K562 (cell line): ENCODE measurements around the gene EBI3. TPM values are rescaled to one million over a fixed set of nuclear protein-coding genes. Genes with fewer than 3 reads are reported as not detected.

Source experiments
- EP300 ChIP-seq: IDR thresholded peaks from 2 replicates; pipeline ENCODE4 v1.6.1; 2012; ENCODE audit warnings: low read length, improper control_type of control experiment
- HMGN3 ChIP-seq: IDR thresholded peaks from 2 replicates; pipeline ENCODE4 v1.6.1; 2011; ENCODE audit warnings: borderline replicate concordance, low read depth, mild to moderate bottlenecking, mixed read lengths, low read length; ENCODE audit not compliant: insufficient read length; ENCODE audit errors: extremely low read depth
- KAT8 ChIP-seq: fragments of 450-650 bp; IDR thresholded peaks from 2 replicates; pipeline ENCODE4 v1.6.1; 2016; ENCODE audit warnings: low read depth, mild to moderate bottlenecking
- KDM4B ChIP-seq, 2 experiments: fragments of 450-650 bp in 1 of 2; sonication (generic) in 1 of 2; IDR thresholded peaks; 2 replicates each; pipeline ENCODE4 v1.6.1; 2016 to 2017; ENCODE audit warnings: borderline replicate concordance in 2 of 2, antibody characterized with exemption in 1 of 2, low read depth in 1 of 2, mild to moderate bottlenecking in 1 of 2
- NCOR1 ChIP-seq: fragments of 450-650 bp; IDR thresholded peaks from 2 replicates; pipeline ENCODE4 v1.6.1; 2016; ENCODE audit warnings: mild to moderate bottlenecking, moderate library complexity
- PREB ChIP-seq: sonication (generic); formaldehyde crosslinking; IDR thresholded peaks from 2 replicates; pipeline ENCODE4 v1.8.1; 2023; ENCODE audit warnings: mild to moderate bottlenecking, missing genetic modification reagents
- SFPQ ChIP-seq: fragments of 200-400 bp; formaldehyde crosslinking; IDR thresholded peaks from 2 replicates; pipeline ENCODE4 v1.6.1; 2017; ENCODE audit warnings: mild to moderate bottlenecking, low read depth, low read length, moderate library complexity
- SMARCE1 ChIP-seq: fragments of 450-650 bp; IDR thresholded peaks from 2 replicates; pipeline ENCODE4 v1.7.1; 2016; ENCODE audit warnings: mild to moderate bottlenecking
- TOE1 ChIP-seq, 2 experiments: fragments of 450-650 bp in 1 of 2; sonication (generic) in 1 of 2; formaldehyde crosslinking in 1 of 2; IDR thresholded peaks; 2 replicates each; pipeline versions ENCODE4 v1.7.1 to v1.8.0; 2016 to 2022; ENCODE audit warnings: borderline replicate concordance in 2 of 2, mild to moderate bottlenecking in 2 of 2, antibody characterized with exemption in 1 of 2, inconsistent platforms in 1 of 2, low read depth in 1 of 2, missing genetic modification reagents in 1 of 2, moderate library complexity in 1 of 2
- WHSC1 ChIP-seq: IDR thresholded peaks from one replicate; pipeline ENCODE4 v1.6.1; 2012; ENCODE audit warnings: low read length, control low read depth, inconsistent platforms
- ZBTB9 ChIP-seq: fragments of 450-650 bp; formaldehyde crosslinking; IDR thresholded peaks from 2 replicates; pipeline ENCODE4 v1.4.0; 2020; ENCODE audit warnings: mild to moderate bottlenecking, moderate library complexity
- ZNF318 ChIP-seq, 2 experiments: fragments of 450-650 bp; IDR thresholded peaks; 2 replicates each; pipeline ENCODE4 v1.6.1; 2016; ENCODE audit warnings: mild to moderate bottlenecking in 2 of 2, borderline replicate concordance in 1 of 2, low read depth in 1 of 2, moderate library complexity in 1 of 2
- ZNF766 ChIP-seq: fragments of 200-800 bp; sonication (Bioruptor generic); conservative IDR thresholded peaks from 2 replicates; pipeline ENCODE4 v1.6.1; 2016; ENCODE audit warnings: missing genetic modification characterization, missing compliant biosample characterization
- polyA plus RNA-seq, 8 experiments: library from polyadenylated mRNA; depleted of rRNA in 4 of 8; stranded (reverse) in 5 of 8; unstranded in 3 of 8; fragments of >200 nt; fragmentation: Nextera tagmentation in 2 of 8; fragmentation: Illumina TruSeq in 1 of 8; extraction: Ambion mirVana in 2 of 8; extraction: Trizol in 1 of 8; gene quantifications; 2 replicates each; pipeline versions ENCODE4 v1.2.1 to v1.2.3, GENCODE V29; 2011 to 2014; ENCODE audit warnings: inconsistent platforms in 1 of 8, missing spikeins in 1 of 8
- total RNA-seq, 7 experiments: library from RNA; depleted of rRNA in 6 of 7; stranded (reverse); fragments of >200 nt in 6 of 7; fragmentation: Illumina TruSeq in 2 of 7; extraction: Trizol in 2 of 7; gene quantifications; 2 replicates each; pipeline versions ENCODE4 v1.2.1 to v1.2.3, GENCODE V29; 2011 to 2021; ENCODE audit warnings: low replicate concordance in 1 of 7

EBI3 gene
- total and polyA plus RNA-seq, 9 of the 15 experiments (the other 6 are each of a cell fraction or from before 2014, with no cell fraction given): 0.08 to 0.35 (median 0.22) TPM; not detected in 6

GRCh38 chr19:4267101-4267900 is 38.0 kb downstream of the EBI3 start (continued):
- TF ChIP-seq PREB: no peak
- TF ChIP-seq ZNF318 (IDR thresholded peaks at IDR 0.05; ENCODE audit: borderline replicate concordance in 1 of 2, low read depth in 1 of 2): no peak
- TF ChIP-seq ZNF766: no peak
- no peak for TF ChIP-seq NCOR1
- TF ChIP-seq TOE1 (IDR thresholded peaks at IDR 0.05; ENCODE audit: borderline replicate concordance): no peak; the same call in none of the 2 replicates
- no peak for TF ChIP-seq TOE1 (CRISPR knock-in tag; IDR thresholded peaks at IDR 0.05; ENCODE audit: borderline replicate concordance, low read depth)
- no peak for TF ChIP-seq SMARCE1
- TF ChIP-seq WHSC1: no peak
- no peak for TF ChIP-seq SFPQ
- peak; percentile 50 for TF ChIP-seq HMGN3
- no peak for TF ChIP-seq KAT8
- TF ChIP-seq EP300: no peak
- TF ChIP-seq KDM4B (IDR thresholded peaks at IDR 0.05; ENCODE audit: borderline replicate concordance in 2 of 2, low read depth in 1 of 2): no peak
- no peak for TF ChIP-seq ZBTB9
